Karpas-422 (cell line): ENCODE measurements around the gene TMEM117. TPM values are rescaled to one million over a fixed set of nuclear protein-coding genes. Genes with fewer than 3 reads are reported as not detected.

ENCODE experiments used
- DNase-seq: peaks from one replicate; pipeline ENCODE4 v3.0.0-alpha.2; 2015
- H2AFZ ChIP-seq: fragments of 200-600 bp; sonication (generic); 2 replicates; pipeline ENCODE4 v1.6.1; 2014; ENCODE audit warnings: antibody characterized with exemption, low read length, mixed read lengths
- H3K27ac ChIP-seq: fragments of 200-600 bp; sonication (generic); 2 replicates; pipeline ENCODE4 v1.5.1; 2014; ENCODE audit warnings: mild to moderate bottlenecking, low read length, moderate library complexity
- H3K27me3 ChIP-seq: fragments of 200-600 bp; sonication (generic); 2 replicates; pipeline ENCODE4 v1.6.1; 2014; ENCODE audit warnings: low read length, mixed read lengths
- H3K36me3 ChIP-seq: fragments of 200-600 bp; sonication (generic); 2 replicates; pipeline ENCODE4 v1.6.1; 2014; ENCODE audit warnings: low read length, mixed read lengths; ENCODE audit not compliant: insufficient read depth
- H3K4me1 ChIP-seq: fragments of 200-600 bp; sonication (generic); 2 replicates; pipeline ENCODE4 v1.6.1; 2014; ENCODE audit warnings: mild to moderate bottlenecking, low read length, mixed read lengths
- H3K4me2 ChIP-seq: fragments of 200-600 bp; sonication (generic); 2 replicates; pipeline ENCODE4 v1.6.1; 2014; ENCODE audit warnings: low read length, low read depth, mild to moderate bottlenecking; ENCODE audit not compliant: poor library complexity, severe bottlenecking
- H3K4me3 ChIP-seq: fragments of 200-600 bp; sonication (generic); 2 replicates; pipeline ENCODE4 v1.5.1; 2014; ENCODE audit warnings: mild to moderate bottlenecking, antibody characterized with exemption, low read length, mixed read lengths
- H3K79me2 ChIP-seq: fragments of 200-600 bp; sonication (generic); 2 replicates; pipeline ENCODE4 v1.6.1; 2014; ENCODE audit warnings: mild to moderate bottlenecking, low read length, mixed read lengths
- H3K9ac ChIP-seq: fragments of 200-600 bp; sonication (generic); 2 replicates; pipeline ENCODE4 v1.6.0; 2014; ENCODE audit warnings: low read length
- H3K9me2 ChIP-seq: fragments of 200-600 bp; sonication (generic), shearing (Covaris generic); replicated peaks from 2 replicates; pipeline ENCODE4 v1.6.0; 2014; ENCODE audit warnings: mild to moderate bottlenecking, low read length, moderate library complexity; ENCODE audit not compliant: insufficient read depth
- H3K9me3 ChIP-seq: fragments of 300-700, 200-600 bp; sonication (generic); 2 replicates; pipeline ENCODE4 v1.6.1; 2014; ENCODE audit warnings: low read length, mixed read lengths
- H4K20me1 ChIP-seq: fragments of 200-600 bp; sonication (generic); 2 replicates; pipeline ENCODE4 v1.6.1; 2014; ENCODE audit warnings: mild to moderate bottlenecking, antibody characterized with exemption, low read length, low read depth; ENCODE audit not compliant: insufficient read depth
- total RNA-seq: library from RNA; depleted of rRNA; stranded (reverse); fragments of >200 nt; shearing (Covaris generic); gene quantifications from 2 replicates; pipeline ENCODE4 v1.2.3, GENCODE V29; 2014; ENCODE audit warnings: low replicate concordance

TMEM117 gene
- total RNA-seq, 1 experiment from 2014 or later: 13.3 TPM

DNA sequence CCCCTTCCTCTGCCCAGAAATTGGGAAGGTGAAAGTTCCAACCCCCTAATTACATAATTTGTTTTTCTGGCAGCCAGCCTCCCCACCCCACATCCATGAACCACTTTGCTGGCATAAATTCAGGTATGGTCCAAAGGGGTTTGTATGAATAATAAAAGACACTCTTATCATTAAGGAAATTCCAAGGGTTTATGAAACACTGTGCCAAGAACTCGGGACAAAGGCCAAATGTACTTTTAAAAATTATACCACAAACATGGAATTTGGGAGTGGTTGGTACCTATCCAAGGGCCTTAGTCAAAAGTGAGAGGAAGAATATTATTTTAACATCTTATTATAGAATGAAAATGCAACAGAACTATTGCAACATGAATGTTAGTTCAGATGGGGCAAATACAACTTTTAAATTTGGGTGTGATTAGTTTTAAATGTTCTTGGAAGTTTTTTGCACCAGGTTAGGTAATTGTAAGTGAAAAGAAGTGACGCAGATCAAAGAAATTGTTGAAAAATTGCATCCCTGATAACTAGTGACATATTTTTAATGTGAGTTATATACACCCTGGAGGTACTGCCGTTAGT, 217.8 kb downstream of the TMEM117 start:
- no peaks in the 10 kb centered on the region for H3K36me3 ChIP-seq
- no peak overlapping the region for H3K4me3 ChIP-seq
- no peaks in the 10 kb centered on the region for H3K9me3 ChIP-seq
- no peaks in the 10 kb centered on the region for H3K27me3 ChIP-seq
- H3K4me1 ChIP-seq: no peaks in the 10 kb centered on the region
- H2AFZ ChIP-seq: no peak overlapping the region
- no peaks in the 10 kb centered on the region for H3K9me2 ChIP-seq
- no peaks in the 10 kb centered on the region for H4K20me1 ChIP-seq
- H3K9ac ChIP-seq: no peak overlapping the region
- DNase-seq: no peak
- H3K79me2 ChIP-seq: no peaks in the 10 kb centered on the region
- no peak overlapping the region for H3K27ac ChIP-seq
- H3K4me2 ChIP-seq: no peak overlapping the region

DNA sequence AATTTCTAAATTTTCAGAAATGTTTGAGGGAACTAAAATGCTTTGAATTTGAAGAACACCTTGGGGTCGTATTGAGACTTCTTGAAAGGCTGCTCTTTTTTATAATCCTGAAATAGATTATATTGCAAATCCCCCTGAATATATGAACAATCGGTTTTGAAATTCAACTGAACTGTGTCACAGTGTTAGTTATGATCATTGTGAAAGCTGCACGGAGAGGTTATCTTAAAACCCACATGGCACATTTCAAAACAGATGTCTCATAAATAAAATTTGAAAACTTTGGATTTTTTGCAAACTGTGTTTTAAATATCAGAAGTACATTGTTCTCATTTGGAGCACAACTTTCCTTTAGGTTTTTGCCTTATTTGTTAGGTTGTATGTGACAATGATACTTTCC, 218.4 kb downstream of the TMEM117 start:
- H3K27me3 ChIP-seq: no peaks in the 10 kb centered on the region
- H2AFZ ChIP-seq: no peak overlapping the region
- no peak overlapping the region for H3K27ac ChIP-seq
- no peaks in the 10 kb centered on the region for H3K4me1 ChIP-seq
- H3K4me3 ChIP-seq: no peak overlapping the region
- no peak for DNase-seq
- H4K20me1 ChIP-seq: no peaks in the 10 kb centered on the region
- H3K79me2 ChIP-seq: no peaks in the 10 kb centered on the region
- no peak overlapping the region for H3K4me2 ChIP-seq
- H3K9ac ChIP-seq: no peak overlapping the region
- no peaks in the 10 kb centered on the region for H3K9me3 ChIP-seq
- no peaks in the 10 kb centered on the region for H3K36me3 ChIP-seq
- H3K9me2 ChIP-seq: no peaks in the 10 kb centered on the region

- H3K36me3 ChIP-seq: no peaks in the 10 kb centered on the region
- no peaks in the 10 kb centered on the region for H3K4me1 ChIP-seq
- H4K20me1 ChIP-seq: no peaks in the 10 kb centered on the region
- no peaks in the 10 kb centered on the region for H3K9me2 ChIP-seq
- no peak overlapping the region for H3K4me2 ChIP-seq
- no peak overlapping the region for H3K9ac ChIP-seq
- H3K4me3 ChIP-seq: no peak overlapping the region
- H2AFZ ChIP-seq: no peak overlapping the region
- H3K27ac ChIP-seq: no peak overlapping the region
- H3K27me3 ChIP-seq: no peaks in the 10 kb centered on the region
- H3K9me3 ChIP-seq: no peaks in the 10 kb centered on the region
- H3K79me2 ChIP-seq: no peaks in the 10 kb centered on the region
- DNase-seq: no peak
Observed at GRCh38 chr12:44058366-44058765, 222.5 kb downstream of the TMEM117 start.

DNA sequence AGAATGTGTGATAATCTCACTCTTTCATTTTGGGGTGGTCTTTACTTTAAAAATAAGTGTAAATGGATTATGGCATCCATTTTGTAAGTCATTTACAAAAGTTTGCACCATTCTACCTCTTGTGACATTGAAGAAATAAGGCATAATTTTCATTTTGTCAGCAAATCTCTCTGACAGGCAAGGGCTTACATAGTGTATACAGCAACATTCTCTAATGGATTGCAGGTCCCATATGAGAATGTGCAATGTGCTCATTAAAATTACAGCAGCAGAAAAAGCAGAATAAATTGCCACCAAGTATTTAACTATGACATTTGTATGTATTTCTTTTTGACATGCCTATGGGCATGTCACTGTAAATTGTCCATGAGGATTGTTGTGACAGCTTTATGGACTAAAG, 223.6 kb downstream of the TMEM117 start:
- Histone ChIP-seq H3K9me3 (no peaks in the 10 kb centered on the region), H4K20me1 (no peaks in the 10 kb centered on the region), H3K27ac (no peak overlapping the region), H2AFZ (no peak overlapping the region), H3K36me3 (no peaks in the 10 kb centered on the region), H3K4me2 (no peak overlapping the region), H3K79me2 (no peaks in the 10 kb centered on the region), H3K9me2 (no peaks in the 10 kb centered on the region), H3K27me3 (no peaks in the 10 kb centered on the region), H3K9ac (no peak overlapping the region), H3K4me3 (no peak overlapping the region), H3K4me1 (no peaks in the 10 kb centered on the region)
- no peak for DNase-seq

DNA sequence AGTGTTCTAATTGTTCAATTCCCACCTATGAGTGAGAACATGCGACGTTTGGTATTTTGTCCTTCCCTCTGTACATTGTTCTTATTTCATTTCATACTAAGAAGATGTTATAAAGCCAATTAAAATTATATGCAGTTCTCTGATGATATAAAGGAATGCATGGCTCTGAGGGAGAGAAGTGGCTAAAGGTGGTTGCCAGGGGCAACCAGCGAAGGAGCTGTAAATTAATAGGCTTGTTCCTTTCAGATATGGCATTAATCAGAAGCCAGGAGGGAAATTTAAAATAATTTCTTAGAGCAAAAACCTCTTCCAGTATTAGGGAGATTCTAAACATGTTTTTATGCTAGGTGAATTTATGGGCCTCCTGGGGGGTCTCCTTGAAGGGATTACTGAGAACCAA, 227.8 kb downstream of the TMEM117 start:
- Histone ChIP-seq H2AFZ (no peak overlapping the region), H3K9me2 (no peaks in the 10 kb centered on the region), H3K9me3 (no peaks in the 10 kb centered on the region), H4K20me1 (no peaks in the 10 kb centered on the region), H3K36me3 (no peaks in the 10 kb centered on the region), H3K79me2 (no peaks in the 10 kb centered on the region), H3K9ac (no peak overlapping the region), H3K4me2 (no peak overlapping the region), H3K27me3 (no peaks in the 10 kb centered on the region), H3K27ac (no peak overlapping the region), H3K4me1 (no peaks in the 10 kb centered on the region), H3K4me3 (no peak overlapping the region)
- no peak for DNase-seq

DNA sequence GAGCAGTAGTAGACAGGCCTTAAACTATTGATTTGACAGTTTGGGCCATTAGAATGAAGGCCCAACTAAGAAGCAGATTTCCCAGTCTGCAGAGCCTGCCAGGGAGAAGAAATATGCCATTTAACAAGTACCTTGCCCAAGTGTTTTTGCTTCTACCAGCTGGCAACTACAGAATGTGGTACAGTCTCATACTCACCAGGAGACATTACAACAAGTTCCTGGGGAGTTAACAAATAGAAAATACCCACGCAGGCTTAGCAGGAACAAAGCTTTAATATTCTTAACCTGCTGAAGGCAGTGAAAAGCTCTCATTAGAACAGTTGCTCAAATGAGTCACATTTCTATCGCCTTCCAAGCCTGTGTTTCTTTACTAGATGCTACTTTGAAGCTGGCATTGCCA, 241.0 kb downstream of the TMEM117 start:
- no peaks in the 10 kb centered on the region for H3K27me3 ChIP-seq
- no peak overlapping the region for H2AFZ ChIP-seq
- H3K36me3 ChIP-seq: no peaks in the 10 kb centered on the region
- H3K79me2 ChIP-seq: no peaks in the 10 kb centered on the region
- H3K9ac ChIP-seq: no peak overlapping the region
- H3K27ac ChIP-seq: no peak overlapping the region
- no peaks in the 10 kb centered on the region for H3K9me2 ChIP-seq
- H3K4me1 ChIP-seq: no peaks in the 10 kb centered on the region
- H3K9me3 ChIP-seq: no peaks in the 10 kb centered on the region
- H4K20me1 ChIP-seq: no peaks in the 10 kb centered on the region
- no peak overlapping the region for H3K4me3 ChIP-seq
- H3K4me2 ChIP-seq: no peak overlapping the region
- DNase-seq: no peak

DNA sequence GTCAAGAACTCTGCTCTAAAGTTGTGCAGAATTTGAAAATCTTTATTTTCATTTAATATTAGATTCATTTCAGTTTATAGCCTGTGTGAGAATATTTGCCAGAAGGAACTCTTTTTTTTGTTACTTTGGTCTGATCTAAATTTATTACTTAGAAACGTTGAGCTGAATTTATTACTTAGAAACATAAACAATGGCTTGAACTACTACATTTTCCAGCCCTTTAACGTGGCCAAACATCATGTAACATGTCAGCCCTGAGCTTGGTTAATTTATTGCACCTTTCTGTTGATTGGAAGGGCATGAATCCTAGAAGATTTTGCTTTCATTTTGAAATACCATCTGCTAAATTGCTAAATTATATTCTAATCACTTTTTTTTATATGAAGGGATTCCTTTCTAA, 241.4 kb downstream of the TMEM117 start:
- no peak overlapping the region for H3K9ac ChIP-seq
- no peak overlapping the region for H2AFZ ChIP-seq
- H4K20me1 ChIP-seq: no peaks in the 10 kb centered on the region
- no peak overlapping the region for H3K27ac ChIP-seq
- H3K9me3 ChIP-seq: no peaks in the 10 kb centered on the region
- H3K4me1 ChIP-seq: no peaks in the 10 kb centered on the region
- H3K4me3 ChIP-seq: no peak overlapping the region
- no peaks in the 10 kb centered on the region for H3K27me3 ChIP-seq
- DNase-seq: no peak
- H3K4me2 ChIP-seq: no peak overlapping the region
- no peaks in the 10 kb centered on the region for H3K36me3 ChIP-seq
- no peaks in the 10 kb centered on the region for H3K9me2 ChIP-seq
- no peaks in the 10 kb centered on the region for H3K79me2 ChIP-seq

GRCh38 chr12:44078273-44078672, 242.4 kb downstream of the TMEM117 start:
- H3K36me3 ChIP-seq: no peaks in the 10 kb centered on the region
- H3K4me2 ChIP-seq: no peak overlapping the region
- DNase-seq: no peak
- no peaks in the 10 kb centered on the region for H3K79me2 ChIP-seq
- no peaks in the 10 kb centered on the region for H3K4me1 ChIP-seq
- no peaks in the 10 kb centered on the region for H4K20me1 ChIP-seq
- H3K27me3 ChIP-seq: no peaks in the 10 kb centered on the region
- H3K9me3 ChIP-seq: no peaks in the 10 kb centered on the region
- no peaks in the 10 kb centered on the region for H3K9me2 ChIP-seq
- H3K4me3 ChIP-seq: no peak overlapping the region
- no peak overlapping the region for H2AFZ ChIP-seq
- no peak overlapping the region for H3K27ac ChIP-seq
- no peak overlapping the region for H3K9ac ChIP-seq

- no peaks in the 10 kb centered on the region for H3K27me3 ChIP-seq
- no peak overlapping the region for H3K27ac ChIP-seq
- H3K9me2 ChIP-seq: no peaks in the 10 kb centered on the region
- H4K20me1 ChIP-seq: no peaks in the 10 kb centered on the region
- H2AFZ ChIP-seq: no peak overlapping the region
- H3K36me3 ChIP-seq: no peaks in the 10 kb centered on the region
- H3K4me1 ChIP-seq: no peaks in the 10 kb centered on the region
- no peak for DNase-seq
- H3K9ac ChIP-seq: no peak overlapping the region
- H3K9me3 ChIP-seq: no peaks in the 10 kb centered on the region
- H3K4me2 ChIP-seq: no peak overlapping the region
- no peak overlapping the region for H3K4me3 ChIP-seq
- H3K79me2 ChIP-seq: no peaks in the 10 kb centered on the region
Observed at GRCh38 chr12:44088647-44089046, 252.8 kb downstream of the TMEM117 start.
